K562 (cell line): ENCODE measurements around the gene LRRC10. TPM values are rescaled to one million over a fixed set of nuclear protein-coding genes. Genes with fewer than 3 reads are reported as not detected.
A peak's percentile ranks its signal among the peaks of the same experiment; 100 is the strongest.

Experiments used
- CEBPB ChIP-seq: fragments of 450-650 bp; IDR thresholded peaks from 2 replicates; pipeline ENCODE4 v1.6.1; 2016; ENCODE audit warnings: missing genetic modification characterization, missing compliant biosample characterization
- CHD7 ChIP-seq: fragments of 200-600 bp; sonication (generic); IDR thresholded peaks from one replicate; pipeline ENCODE4 v1.6.1; 2012; ENCODE audit warnings: mild to moderate bottlenecking, low read depth, low read length, inconsistent platforms
- IFI16 ChIP-seq: fragments of 250-450 bp; sonication (Bioruptor Pico); IDR thresholded peaks from 2 replicates; pipeline ENCODE4 v2.1.2; 2022; ENCODE audit warnings: mild to moderate bottlenecking, inconsistent platforms
- KDM1A ChIP-seq, 2 experiments: fragments of 450-650 bp; IDR thresholded peaks; 2 replicates each; pipeline ENCODE4 v1.6.1; 2016; ENCODE audit warnings: mild to moderate bottlenecking in 2 of 2
- KLF6 ChIP-seq: fragments of 250-450 bp; sonication (Bioruptor Pico); IDR thresholded peaks from 2 replicates; pipeline ENCODE4 v1.4.0; 2020; ENCODE audit warnings: mild to moderate bottlenecking, moderate library complexity, borderline replicate concordance
- MXD1 ChIP-seq: fragments of 250-450 bp; sonication (Bioruptor Pico); IDR thresholded peaks from 2 replicates; pipeline ENCODE4 v1.8.0; 2021; ENCODE audit warnings: borderline replicate concordance, mild to moderate bottlenecking, moderate library complexity; ENCODE audit not compliant: poor library complexity, severe bottlenecking
- NR0B1 ChIP-seq: fragments of 450-650 bp; IDR thresholded peaks from one replicate; pipeline ENCODE4 v1.6.1; 2018; ENCODE audit warnings: mild to moderate bottlenecking, moderate library complexity; ENCODE audit not compliant: partially characterized antibody
- PKNOX1 ChIP-seq: fragments of 450-650 bp; IDR thresholded peaks from 2 replicates; pipeline ENCODE4 v1.6.1; 2016
- POLR3G ChIP-seq: IDR thresholded peaks from 2 replicates; pipeline ENCODE4 v1.6.1; 2011; ENCODE audit not compliant: insufficient read length, insufficient replicate concordance; ENCODE audit errors: extremely low read depth
- ZNF282 ChIP-seq: sonication (generic); formaldehyde crosslinking; IDR thresholded peaks from 2 replicates; pipeline ENCODE4 v1.8.1; 2023; ENCODE audit warnings: missing genetic modification reagents
- polyA plus RNA-seq, 8 experiments: library from polyadenylated mRNA; depleted of rRNA in 4 of 8; stranded (reverse) in 5 of 8; unstranded in 3 of 8; fragments of >200 nt; fragmentation: Nextera tagmentation in 2 of 8; fragmentation: Illumina TruSeq in 1 of 8; extraction: Ambion mirVana in 2 of 8; extraction: Trizol in 1 of 8; gene quantifications; 2 replicates each; pipeline versions ENCODE4 v1.2.1 to v1.2.3, GENCODE V29; 2011 to 2014; ENCODE audit warnings: inconsistent platforms in 1 of 8, missing spikeins in 1 of 8
- total RNA-seq, 7 experiments: library from RNA; depleted of rRNA in 6 of 7; stranded (reverse); fragments of >200 nt in 6 of 7; fragmentation: Illumina TruSeq in 2 of 7; extraction: Trizol in 2 of 7; gene quantifications; 2 replicates each; pipeline versions ENCODE4 v1.2.1 to v1.2.3, GENCODE V29; 2011 to 2021; ENCODE audit warnings: low replicate concordance in 1 of 7

The LRRC10 gene
- total and polyA plus RNA-seq, 9 of the 15 experiments (the other 6 are each of a cell fraction or from before 2014, with no cell fraction given), result 0.09 TPM; not detected in 8

- TF ChIP-seq CHD7 (no peak), KLF6 (CRISPR knock-in tag) (no peak), NR0B1 (no peak), ZNF282 (CRISPR knock-in tag) (no peak), IFI16 (CRISPR knock-in tag) (no peak), POLR3G (no peak), MXD1 (CRISPR knock-in tag) (peak; percentile 94), PKNOX1 (peak; percentile 72), CEBPB (tag) (no peak), KDM1A (IDR thresholded peaks at IDR 0.05) (no peak)
These were observed 25.3 kb downstream of the LRRC10 start, which contains the start of gene CCT2 (continued) for GRCh38 chr12:69585189-69586062.
